NCI-H2107 treated with DMSO at 0.1 percent for 48 hours (cell line): ENCODE results near the gene POLR2H.

ENCODE experiments used
- DNase-seq: peaks from one replicate; lab custom pipeline; 2025; ENCODE audit not compliant: unreplicated experiment; lab: John Stamatoyannopoulos, UW

POLR2H gene

GRCh38 chr3:184368586-184369183 lies 7.2 kb downstream of the POLR2H start:
- no peak for DNase-seq

DNA sequence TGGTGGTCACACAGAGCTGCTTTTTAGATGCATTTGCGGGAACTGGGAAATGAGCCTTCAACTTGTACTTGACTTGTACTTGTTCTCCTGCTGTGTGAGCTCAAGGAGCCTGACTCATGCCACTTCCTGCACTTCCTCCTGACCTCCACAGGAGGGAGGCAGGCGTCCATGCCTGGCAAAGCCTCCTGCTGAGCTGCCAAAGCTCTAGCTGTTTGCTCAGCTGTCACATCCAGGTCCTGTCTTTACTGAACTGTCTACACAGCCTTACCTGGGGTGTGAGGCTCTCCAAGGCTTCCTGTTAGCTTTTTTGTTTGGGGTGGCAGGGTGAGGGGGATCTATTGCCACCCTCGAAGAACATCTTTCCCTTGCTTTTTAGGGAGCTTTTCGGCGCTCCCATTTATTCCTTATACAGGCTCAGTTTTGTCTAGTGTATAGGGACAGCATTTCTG lies 10.1 kb downstream of the POLR2H start:
- peak; percentile 97 for DNase-seq

GRCh38 chr3:184372296-184372821 lies 10.8 kb downstream of the POLR2H start:
- DNase-seq = no peak

DNA sequence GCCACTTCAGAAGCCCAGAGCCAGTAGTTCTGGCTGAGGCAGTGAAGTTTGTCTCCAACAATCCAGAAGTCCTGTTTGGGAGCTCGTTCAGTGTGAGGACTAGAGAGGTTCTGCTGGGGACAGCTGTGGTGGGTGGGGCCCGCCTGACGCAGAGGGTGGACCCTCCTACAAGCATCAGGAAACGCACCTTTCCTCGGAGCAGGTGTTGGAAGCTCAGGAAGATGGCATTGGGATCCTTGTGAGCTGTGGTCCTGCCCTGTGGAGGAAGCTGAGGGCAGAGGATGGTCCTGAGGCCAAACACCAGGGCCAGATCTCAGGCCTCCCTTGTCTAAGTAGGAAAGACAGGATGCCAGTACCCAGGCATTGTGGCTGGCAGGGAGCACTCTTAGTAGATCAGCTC lies 11.4 kb downstream of the POLR2H start:
- DNase-seq = no peak

GRCh38 chr3:184373422-184373821 lies 11.9 kb downstream of the POLR2H start:
- DNase-seq = no peak

GRCh38 chr3:184375747-184376461 lies 14.4 kb downstream of the POLR2H start:
- no peak for DNase-seq

DNA sequence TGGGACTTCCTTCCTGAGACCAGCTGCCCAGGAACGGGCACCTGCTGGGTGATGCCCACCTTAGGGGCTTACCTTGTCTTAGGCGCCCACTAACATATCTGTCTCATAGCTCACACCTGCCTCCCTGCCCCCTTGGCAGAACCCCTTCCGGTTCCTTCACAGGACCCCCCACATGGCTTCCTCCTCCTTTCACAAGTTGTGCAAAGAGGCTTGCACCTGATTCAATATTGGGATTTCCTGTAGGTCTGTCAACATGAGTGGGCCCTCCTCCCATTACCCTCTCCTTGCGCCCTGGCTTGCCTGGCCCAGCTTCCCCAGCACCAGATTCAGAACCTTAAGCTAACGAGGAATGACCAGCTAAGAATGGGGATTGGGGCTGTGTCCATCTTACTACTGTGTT lies 15.9 kb downstream of the POLR2H start:
- DNase-seq = no peak

DNA sequence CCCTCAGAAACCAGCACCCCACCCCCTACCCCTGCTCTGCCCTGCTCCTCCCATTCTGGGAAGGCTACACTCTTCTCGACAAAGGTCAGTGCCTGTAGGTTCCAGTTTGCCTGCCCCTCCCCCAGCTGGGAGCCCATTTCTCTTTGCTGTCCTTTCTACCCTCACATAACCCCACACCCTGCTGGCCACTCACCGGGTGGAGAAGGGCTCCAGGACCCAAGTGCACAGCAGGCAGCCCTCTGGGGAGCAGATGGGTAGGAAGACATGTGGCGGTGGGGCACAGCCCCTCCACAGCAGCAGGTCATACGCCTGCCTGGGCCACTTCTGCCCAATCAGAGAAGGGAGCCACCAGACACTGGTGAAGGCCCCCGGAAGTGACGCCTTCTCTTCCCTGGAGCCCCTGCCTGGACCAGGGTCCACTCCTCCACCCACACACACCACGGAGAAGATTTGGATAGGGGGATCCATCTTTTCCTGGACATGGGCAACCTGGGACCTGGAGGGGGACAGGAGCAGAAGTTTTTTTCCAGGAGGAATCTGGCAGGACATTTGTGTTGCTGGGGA lies 16.5 kb downstream of the POLR2H start, which contains the start of gene THPO:
Gene THPO, minus strand, starts transcription at position 326 of the 564 bp plus-strand sequence. CDS start 1,948 bp downstream, outside the sequence.
- DNase-seq = no peak

DNA sequence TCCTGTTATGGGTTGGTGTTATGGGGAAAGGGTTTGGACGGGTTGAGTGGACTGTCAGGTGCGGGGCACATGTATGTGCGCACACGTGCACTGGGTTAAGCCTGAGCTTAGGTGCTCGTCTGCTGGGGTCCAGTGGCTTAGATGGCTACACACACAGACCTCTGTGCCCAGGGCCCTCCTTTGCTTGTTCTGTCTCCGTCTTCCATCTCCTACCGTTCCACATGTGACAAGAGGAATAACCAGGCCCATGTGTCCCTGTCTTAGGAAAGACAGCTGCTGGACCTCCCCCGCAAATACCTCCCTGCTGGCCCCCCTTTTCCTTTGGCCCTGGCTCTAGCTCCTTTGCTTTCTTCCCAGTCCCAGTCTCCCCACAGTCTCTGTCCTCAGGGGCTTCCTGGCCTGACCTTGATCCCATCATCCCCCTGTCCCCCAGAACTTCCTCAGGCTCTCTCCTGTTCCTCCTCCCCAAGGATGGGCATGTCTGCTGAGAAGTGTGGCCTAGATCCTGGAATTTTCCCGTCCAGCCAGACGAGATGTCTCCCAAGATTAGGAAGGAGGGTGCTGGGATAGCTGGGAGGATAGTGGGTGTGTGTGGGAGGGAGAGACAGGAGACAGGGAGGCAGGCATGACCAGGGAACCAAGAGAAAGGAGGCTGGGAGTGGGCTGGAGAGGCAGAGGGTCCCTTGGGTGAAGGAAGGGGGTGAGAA lies 17.3 kb downstream of the POLR2H start:
- no peak for DNase-seq

- DNase-seq = no peak
Observed at GRCh38 chr3:184379358-184380184, 18.1 kb downstream of the POLR2H start, which contains the start of gene CHRD. CHRD (plus strand) TSS chr3:184380054; CDS start chr3:184380319, 265 bp downstream.

GRCh38 chr3:184380185-184380626 lies 18.7 kb downstream of the POLR2H start:
- DNase-seq = no peak

- no peak for DNase-seq
Observed at GRCh38 chr3:184380627-184381260, 19.2 kb downstream of the POLR2H start.

- DNase-seq = no peak
Observed at GRCh38 chr3:184381261-184382224, 20.0 kb downstream of the POLR2H start.

GRCh38 chr3:184382326-184383032 lies 21.0 kb downstream of the POLR2H start:
- DNase-seq = no peak

DNA sequence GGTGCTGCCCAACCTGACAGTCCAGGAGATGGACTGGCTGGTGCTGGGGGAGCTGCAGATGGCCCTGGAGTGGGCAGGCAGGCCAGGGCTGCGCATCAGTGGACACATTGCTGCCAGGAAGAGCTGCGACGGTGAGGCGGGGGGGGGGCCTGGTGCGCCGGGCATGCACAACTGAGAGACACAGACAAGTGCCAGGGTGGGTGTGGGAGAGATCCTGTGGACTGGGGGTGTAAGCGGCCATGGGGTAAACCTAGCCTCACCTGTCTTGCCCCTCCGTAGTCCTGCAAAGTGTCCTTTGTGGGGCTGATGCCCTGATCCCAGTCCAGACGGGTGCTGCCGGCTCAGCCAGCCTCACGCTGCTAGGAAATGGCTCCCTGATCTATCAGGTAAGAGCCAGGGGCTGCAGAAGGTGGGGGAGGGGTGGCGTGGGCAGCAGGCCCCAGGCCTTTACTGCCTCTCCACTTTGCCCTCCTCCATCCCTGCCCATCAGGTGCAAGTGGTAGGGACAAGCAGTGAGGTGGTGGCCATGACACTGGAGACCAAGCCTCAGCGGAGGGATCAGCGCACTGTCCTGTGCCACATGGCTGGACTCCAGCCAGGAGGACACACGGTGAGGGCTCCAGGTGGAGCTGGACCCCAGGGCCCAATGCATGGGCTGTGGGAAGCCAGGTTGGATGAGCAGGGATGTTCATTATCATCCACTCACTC lies 21.7 kb downstream of the POLR2H start:
- no peak for DNase-seq

DNA sequence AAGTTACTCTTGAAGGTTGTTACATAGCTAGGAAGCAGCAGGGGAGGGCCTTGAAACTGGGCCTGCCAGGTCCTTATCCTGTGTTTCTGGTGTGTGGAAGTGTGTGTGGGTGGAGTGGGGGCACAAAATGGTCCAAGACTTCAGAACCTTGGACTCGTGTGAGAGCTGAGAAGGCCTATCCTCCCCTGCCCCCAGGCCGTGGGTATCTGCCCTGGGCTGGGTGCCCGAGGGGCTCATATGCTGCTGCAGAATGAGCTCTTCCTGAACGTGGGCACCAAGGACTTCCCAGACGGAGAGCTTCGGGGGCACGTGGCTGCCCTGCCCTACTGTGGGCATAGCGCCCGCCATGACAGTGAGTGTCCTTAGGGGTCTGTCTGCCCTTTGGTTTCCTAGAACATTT lies 22.8 kb downstream of the POLR2H start:
- no peak for DNase-seq

GRCh38 chr3:184384856-184385422 lies 23.4 kb downstream of the POLR2H start:
- DNase-seq = no peak
